CMK (cell line): Measurements from ENCODE around the gene DMBX1.
A peak's percentile ranks its signal among the peaks of the same experiment; 100 is the strongest.

Source experiments
- DNase-seq: peaks from one replicate; pipeline ENCODE4 v3.0.0-alpha.2; 2010; ENCODE audit warnings: low read depth

Gene DMBX1

GRCh38 chr1:46506470-46507219 is 17.0 kb downstream of the DMBX1 start:
- no peak for DNase-seq

- DNase-seq = no peak
Observed at GRCh38 chr1:46508757-46509156, 19.1 kb downstream of the DMBX1 start.

GRCh38 chr1:46510341-46510997 is 20.8 kb downstream of the DMBX1 start:
- no peak for DNase-seq

GRCh38 chr1:46510998-46511365 is 21.3 kb downstream of the DMBX1 start:
- no peak for DNase-seq

- no peak for DNase-seq
Observed at GRCh38 chr1:46512135-46512791, 22.6 kb downstream of the DMBX1 start.

- no peak for DNase-seq
Observed at GRCh38 chr1:46512792-46513190, 23.2 kb downstream of the DMBX1 start.

- DNase-seq = no peak
Observed at GRCh38 chr1:46513536-46513935, 23.9 kb downstream of the DMBX1 start.

- DNase-seq = no peak
Observed at GRCh38 chr1:46515576-46515975, 25.9 kb downstream of the DMBX1 start.

GRCh38 chr1:46516200-46516950 is 26.7 kb downstream of the DMBX1 start:
- no peak for DNase-seq

- DNase-seq = no peak
Observed at GRCh38 chr1:46517010-46517600, 27.5 kb downstream of the DMBX1 start.

GRCh38 chr1:46517932-46518498 is 28.4 kb downstream of the DMBX1 start:
- no peak for DNase-seq

- no peak for DNase-seq
Observed at GRCh38 chr1:46519209-46519608, 29.6 kb downstream of the DMBX1 start.

GRCh38 chr1:46520063-46520911 is 30.7 kb downstream of the DMBX1 start:
- DNase-seq = no peak

GRCh38 chr1:46521414-46521813 is 31.8 kb downstream of the DMBX1 start:
- peak; percentile 29 for DNase-seq

- DNase-seq = peak; percentile 67
Observed at GRCh38 chr1:46522184-46522968, 32.7 kb downstream of the DMBX1 start.

- no peak for DNase-seq
Observed at GRCh38 chr1:46522969-46523320, 33.3 kb downstream of the DMBX1 start.

GRCh38 chr1:46523496-46524353 is 34.1 kb downstream of the DMBX1 start:
- no peak for DNase-seq

- no peak for DNase-seq
Observed at GRCh38 chr1:46524843-46525242, 35.2 kb downstream of the DMBX1 start.
